HL-60/S4 (cell line): ENCODE data around the gene ATP6V1C2.

ENCODE experiments used
- in situ Hi-C: fragments of 300-500 bp; cut with MboI; formaldehyde crosslinking; loops from 2 replicates; pipeline ENCODE4 v1.14.3; 2022; ENCODE audit warnings: low sequenced_read_pairs

ATP6V1C2 gene

DNA sequence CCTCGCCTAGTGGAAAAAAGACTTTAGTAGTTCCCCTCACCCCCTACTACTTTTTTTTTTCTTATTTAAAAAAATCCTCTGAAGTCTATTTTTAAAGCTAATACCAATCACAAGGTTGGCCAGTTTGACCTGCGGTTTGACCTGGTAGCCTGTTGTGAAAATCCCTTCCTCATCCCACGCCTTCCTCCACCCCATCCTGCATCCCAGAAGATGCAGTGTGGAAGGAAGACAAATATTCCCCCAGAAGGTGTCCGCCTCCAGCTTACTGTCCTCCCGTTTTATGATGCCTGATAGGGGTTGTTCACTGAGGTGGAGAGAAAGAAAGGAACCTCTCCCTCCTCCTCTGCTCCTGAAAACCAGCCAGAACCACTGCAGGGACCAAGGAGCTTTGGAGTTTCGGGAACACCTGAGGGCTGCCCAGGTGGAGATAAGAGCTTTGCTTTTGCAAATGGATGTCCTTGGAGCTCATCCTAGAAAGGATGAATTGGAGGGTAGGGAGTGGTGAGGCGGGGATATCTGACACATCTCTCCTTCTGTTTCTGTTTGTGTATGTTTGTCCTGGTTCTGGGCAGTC lies 909 bp downstream of the ATP6V1C2 start:
- in situ Hi-C loops, result no loop called here

DNA sequence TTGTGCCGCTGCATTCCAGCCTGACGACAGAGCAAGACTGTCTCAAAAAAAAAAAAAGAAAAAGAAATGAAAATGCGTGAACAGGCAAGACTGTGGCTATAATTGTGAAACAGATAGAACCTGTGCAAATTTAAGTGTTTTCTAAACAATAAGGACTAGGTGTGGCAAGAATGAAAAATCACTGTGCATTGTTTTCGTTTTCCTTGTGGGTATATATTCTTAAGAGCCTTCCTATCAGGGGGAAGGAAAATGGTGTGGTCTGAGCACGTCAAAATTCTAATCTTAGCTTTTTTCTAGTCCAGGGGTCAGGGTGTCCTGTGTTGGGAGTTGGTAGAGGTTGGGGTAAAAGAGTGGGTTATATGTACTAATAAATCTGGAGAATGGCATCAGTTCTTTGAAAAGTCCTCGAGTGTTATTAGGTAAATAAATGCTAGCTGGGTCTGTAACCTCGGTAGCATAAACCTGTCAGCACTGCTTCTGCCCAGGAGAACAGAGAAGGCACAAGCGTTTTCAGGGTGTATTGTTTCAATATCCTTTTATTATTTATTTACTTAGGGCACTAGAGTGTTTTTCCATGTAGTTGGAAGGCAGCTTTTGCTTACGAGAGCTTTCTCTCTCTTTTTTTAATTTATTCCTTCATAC lies 11.6 kb downstream of the ATP6V1C2 start:
- in situ Hi-C loops, result no loop called here

DNA sequence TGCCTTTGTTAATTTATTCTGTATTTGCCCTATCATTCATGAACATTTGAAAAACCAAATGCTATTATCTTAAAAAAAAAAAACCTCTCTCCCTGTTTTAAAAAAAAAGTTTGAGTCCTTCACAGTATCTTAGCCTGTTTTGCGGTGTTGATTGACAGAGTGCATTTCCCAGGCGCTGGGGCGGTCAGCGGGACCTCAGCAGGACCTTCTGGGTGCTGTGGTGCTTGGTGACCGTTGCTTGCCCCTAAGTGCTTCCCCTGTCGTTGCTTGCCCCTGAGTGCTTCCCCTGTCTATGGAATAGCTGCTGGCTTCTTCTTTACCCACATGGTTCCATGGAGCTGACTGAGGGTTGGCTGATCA lies 12.1 kb downstream of the ATP6V1C2 start:
- in situ Hi-C loops, result no loop called here

DNA sequence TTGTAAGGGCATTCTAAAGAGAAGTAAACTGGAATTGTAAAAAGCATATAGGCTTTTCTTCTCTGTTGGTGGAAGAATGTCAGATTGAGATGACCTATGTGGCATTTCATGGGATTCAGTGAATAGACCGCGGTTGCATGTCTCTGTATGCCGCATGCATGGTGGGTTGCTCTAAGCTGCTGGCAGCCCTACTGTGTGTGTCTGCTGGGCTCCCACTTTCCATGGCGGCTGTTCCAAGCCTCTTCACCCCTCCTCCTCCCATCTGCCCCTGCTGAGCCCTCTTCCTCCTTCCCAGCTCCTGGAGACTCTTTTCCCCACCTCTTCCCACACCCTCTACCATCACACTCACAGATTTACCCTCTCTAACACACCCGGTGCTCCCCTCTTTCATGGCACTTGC lies 12.6 kb downstream of the ATP6V1C2 start:
- in situ Hi-C loops, result no loop called here

DNA sequence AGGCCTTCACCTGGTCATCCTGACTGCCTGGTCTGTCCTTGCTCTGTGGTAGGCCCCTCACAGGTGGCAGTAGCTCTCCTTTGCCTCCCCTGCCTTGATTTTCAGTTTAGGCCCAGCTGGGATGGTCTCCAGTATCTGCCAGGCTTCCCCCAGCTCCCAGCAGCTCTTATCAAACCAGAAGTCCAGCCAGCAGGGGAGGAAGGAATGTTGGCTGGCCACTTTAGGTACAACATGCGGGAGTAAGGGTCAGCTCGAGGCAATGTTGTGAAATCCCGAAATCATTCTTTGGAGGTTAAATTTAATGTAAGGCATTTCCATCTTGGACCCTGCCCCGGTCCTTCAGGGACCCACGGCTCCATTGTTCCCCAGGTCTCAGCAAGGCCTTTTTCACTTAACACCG lies 16.8 kb downstream of the ATP6V1C2 start:
- in situ Hi-C loops, result no loop called here

DNA sequence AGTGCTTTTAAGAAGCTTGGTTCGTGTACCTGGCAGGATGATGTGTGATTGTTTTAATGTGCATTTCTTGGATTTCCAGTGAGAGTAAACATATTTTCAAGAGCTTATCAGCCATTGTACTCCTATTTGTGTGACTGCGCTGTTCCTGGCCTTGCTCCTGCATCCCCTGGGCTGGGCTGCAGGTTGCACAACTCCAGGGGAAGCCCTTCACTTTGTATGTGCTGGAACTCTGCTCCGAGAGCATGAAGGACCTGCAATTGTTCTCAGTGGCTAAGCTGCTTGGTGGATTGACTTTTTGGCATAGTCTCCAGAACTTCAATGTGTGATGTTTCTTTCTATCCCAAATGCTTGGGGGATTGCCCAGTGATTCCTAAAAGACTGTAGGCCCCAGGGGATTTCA lies 18.8 kb downstream of the ATP6V1C2 start:
- in situ Hi-C loops, result no loop called here

DNA sequence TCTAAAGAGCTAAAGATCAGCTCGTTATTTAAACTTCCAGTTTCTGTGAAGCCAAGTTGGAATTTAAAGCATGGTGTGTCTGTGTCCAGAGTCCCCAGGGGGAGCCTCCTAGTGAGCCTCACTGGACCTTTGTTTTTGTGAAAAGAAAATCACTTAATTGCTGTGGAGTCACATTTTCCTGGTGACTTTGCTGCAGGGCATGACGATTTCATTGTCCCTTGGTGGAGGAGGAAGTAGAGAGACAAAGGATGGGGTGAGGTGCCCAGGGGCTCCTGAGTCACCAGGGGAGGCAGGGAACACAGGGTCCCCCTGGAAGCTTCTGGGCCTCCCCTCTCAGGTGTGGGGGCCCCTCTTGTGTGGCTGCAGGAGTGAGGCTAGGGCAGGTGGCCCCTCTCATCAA lies 19.7 kb downstream of the ATP6V1C2 start:
- in situ Hi-C loops, result no loop called here

DNA sequence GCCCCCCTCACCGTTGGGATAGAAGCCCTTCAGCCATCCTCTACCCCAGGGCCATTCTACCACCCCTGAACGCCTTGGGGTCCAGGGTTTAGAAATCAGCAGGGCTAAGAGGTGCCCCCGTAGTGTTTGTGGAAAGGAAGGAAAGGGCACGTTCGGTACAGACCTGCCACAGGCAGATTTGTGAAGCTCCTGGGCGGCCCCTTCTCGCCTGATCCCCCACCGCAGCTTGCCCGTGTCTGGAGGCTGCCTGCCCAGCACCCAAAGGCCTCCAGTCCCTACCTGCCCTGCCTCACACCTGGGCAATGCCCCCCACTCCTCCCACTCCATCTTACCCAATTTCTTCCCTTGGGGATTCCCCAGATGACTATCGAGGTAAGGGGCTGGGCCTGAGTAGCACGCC lies 21.2 kb downstream of the ATP6V1C2 start:
- in situ Hi-C loops, result no loop called here

DNA sequence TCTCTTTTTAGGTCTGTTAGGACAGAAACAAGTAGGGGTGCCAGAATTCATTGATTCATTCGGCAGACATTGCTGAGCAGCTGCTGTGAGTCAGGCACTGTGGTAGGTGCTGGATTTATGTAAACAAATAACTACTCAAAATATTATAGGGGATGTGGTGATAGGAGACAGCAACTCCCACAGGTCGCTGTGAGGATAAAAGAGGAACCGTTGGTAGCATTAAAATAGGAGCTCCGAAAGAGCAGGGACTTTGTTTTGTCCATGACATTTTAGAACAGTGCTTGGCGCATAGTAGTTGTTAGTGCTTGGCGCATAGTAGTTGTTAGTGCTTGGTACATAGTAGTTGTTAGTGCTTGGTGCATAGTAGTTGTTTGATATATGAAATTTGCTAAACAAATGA lies 29.2 kb downstream of the ATP6V1C2 start:
- in situ Hi-C loops, result no loop called here

DNA sequence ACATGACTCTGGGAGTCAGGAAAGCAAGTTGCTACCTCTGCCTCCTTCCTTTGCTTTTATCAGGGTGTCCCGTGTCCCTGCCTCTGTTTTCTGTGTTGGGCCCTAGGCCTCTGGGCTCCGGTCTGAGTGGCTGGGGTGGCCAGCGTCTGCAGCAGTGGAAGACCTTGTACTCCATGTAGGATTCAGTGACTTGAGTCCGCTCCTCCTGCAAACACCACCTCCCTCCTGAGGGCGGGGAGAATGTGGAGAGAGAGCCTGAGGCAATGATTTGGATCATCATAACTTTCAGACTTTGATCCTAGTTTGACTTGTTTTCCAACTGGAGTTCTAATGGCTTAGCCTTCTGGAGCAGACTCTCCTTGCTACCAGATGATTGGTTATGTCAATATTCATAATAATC lies 30.8 kb downstream of the ATP6V1C2 start:
- in situ Hi-C loops, result no loop called here

DNA sequence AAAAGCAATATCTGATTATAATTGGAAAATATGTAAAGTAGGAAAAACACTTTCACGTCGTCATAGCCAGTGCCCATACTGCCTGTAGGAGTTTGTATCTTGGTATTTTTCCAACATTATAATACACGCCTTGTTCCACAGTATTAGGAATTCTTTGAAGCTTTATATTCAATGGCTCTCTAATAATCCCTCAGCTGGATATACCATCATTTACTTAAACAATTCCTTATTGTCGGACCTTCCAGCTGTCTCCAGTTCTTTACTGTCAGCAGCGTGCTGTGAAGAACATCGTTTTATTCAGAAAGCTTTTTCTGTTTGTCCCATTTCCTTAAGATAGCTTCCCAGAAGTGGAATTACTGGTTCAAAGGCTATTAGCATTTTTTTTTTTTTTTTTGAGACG lies 31.7 kb downstream of the ATP6V1C2 start:
- in situ Hi-C loops, result no loop called here

DNA sequence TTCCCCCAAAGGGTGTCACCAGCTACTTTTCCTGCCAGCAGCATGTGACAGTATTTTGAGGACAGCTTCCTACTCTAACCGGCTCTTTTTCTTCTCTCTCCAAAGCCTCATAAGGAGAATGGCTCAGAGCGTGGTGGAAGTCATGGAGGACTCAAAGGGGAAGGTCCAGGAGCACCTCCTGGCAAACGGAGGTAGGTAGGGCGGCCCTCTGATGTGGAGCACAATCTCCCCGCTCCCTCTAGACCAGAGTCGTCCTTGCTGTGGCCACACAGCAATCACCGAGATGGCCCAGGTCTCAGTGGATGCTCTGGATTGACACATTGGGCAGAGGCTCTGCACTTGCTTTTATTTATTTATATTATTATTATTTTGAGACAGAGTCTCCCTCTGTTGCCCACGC lies 32.4 kb downstream of the ATP6V1C2 start:
- in situ Hi-C loops, result no loop called here

DNA sequence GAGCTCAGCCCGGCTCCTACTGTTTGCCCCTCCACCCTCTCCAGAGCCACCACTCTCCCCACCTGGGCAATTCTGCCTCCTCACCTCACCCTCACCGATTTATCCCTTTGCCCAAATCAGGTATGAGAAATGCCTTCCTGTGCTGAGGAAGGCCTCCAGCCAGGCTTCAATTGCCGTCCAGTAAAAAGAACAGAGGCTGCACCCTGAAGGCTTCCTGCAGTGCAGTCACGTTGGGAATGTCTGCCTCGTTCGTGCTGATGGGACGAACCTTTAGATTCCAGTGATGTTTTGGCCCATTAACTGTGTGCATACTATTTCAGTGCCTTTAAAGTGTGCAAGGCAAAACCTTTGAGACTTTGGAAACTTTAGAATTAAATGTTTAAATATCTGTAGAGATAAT lies 34.2 kb downstream of the ATP6V1C2 start:
- in situ Hi-C loops, result no loop called here

DNA sequence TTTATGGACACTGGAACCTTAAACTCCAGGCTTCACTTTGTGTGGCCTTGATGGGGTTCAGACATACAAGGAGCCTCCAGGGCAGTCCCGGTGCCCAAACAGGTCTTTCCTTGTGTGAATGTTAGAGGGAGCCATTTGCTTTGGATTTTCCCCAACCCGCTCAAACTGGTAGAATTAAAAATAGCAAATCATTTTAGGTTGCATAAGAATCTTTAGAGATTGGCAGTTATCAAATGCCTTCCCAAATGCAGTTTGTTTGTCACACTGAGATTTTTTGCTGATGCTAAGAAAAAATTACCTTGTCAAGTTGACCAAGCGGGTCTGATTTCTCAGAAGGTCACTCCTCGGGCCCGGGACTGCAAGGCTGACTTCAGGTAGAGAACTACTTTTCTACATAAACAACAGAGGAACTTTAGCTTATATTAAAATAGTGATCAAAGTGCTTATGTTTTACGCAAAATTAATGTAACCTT lies 36.4 kb downstream of the ATP6V1C2 start:
- in situ Hi-C loops, result no loop called here

DNA sequence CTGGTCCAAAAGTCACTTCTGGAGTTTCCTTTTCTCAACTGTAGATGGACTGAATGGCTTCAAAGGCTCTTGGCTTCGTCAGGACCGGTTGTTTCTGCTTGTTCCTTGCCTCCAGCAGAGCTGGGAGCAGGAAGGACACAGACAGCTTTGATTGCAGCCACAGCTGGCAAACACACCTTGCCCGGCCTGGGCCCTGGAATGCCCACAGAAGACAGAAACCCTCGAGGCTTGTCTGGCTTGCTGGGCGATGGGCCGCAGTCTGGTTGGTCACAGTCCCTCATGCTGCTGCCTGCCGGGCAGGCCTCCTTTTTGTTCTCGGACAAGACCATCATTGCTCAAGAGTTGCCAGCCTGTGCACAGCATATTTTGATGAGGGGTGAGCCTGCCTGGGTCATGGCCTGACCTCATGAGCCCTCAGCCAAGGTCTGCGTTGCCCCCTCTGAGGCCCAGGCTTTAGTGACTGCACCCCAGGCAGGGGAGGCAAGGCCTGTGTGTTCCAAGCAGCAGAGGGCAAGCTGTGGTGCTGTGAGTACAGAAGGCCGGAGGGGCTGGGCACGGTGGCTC lies 37.8 kb downstream of the ATP6V1C2 start:
- in situ Hi-C loops, result no loop called here

DNA sequence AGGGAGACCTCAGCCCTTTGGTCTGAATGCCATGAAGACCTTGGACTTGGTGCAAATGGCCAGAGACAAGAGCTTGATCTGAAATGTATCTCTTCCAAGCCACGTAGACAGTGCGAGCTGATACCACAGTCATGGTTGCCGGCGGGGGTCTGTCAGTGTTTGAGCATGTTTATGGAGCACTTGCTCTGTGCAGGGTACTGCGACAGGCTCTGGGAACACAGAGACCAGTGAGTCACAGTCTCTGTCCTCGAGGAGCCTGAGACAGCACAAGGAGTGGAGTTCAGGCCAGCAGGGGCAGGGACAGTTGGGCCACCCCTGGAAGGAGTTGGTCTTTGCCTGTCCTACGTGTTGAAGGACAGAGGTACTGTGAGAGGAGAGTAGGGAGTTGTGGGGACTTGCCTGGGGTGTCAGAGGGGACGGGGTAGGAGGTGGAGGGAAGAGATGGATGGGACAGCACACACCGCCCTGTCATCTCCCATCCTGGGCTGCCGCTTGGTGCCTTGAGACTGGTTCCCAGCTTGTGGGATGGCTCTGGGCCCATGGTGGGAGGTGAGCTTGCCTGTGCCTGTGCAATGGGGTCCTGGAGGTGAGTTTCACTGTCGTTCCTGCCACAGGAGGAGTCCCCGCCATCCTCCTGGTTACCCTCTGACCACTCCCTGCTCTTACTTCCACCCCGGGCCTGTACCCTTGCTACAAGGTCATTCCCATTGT lies 39.5 kb downstream of the ATP6V1C2 start:
- in situ Hi-C loops, result no loop called here

DNA sequence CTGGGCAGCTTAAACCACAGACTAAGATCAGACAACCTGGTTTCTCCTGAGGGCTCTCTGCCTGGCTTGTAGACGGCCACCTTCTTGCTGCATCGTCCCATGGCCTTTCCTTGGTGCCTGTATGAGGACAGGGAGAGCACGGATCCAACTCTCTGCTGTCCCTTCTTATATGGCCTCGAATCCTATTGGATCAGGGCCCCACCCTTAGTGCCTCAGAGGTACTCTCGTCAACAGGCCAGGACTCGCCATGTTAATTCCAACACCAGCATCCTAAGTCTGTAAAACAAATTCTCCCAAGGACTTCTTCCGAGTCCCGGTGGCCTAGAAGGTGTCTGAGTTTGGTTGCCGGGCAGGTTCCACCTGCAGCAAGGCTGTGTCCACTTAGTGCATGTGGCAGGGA lies 40.2 kb downstream of the ATP6V1C2 start:
- in situ Hi-C loops, result no loop called here

DNA sequence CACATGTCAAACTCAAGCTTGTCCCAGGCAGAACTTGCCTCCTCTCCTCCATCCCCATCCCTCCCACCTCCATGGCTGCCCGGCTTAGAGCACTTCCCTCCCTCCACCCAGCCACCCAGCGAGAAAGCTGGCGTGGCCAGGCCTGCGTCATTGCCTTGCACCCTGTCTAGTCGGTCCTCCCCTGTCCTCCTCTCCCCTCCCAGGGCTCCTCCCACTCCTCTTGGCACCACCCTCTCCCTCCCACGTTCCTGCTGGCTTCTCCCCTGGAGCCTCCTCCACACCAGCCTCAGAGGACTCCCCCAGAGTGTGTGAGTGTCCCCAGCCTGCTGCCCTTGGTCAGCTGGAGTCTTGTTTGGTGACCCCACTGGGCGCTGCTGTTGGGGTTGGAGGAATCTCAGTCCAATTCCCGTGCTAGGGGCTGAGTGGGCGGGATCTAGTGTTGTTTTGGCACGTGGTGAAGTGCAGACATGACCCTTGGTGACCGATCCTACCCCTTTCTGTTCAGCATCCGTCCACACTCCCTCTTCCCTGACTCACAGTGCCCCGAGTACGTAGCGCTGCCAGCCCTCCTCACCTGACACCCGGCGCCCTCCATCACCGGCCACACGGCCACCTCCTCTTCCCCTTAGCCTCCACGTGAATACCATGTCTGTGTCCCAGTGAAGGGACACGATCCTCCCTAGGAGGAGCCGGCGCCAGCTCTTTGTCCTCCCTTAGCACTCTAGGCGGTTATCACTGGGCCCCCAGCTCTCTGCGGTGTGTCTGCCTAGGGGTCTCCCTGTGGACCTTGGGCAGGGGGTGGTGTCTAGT lies 41.4 kb downstream of the ATP6V1C2 start:
- in situ Hi-C loops, result no loop called here

DNA sequence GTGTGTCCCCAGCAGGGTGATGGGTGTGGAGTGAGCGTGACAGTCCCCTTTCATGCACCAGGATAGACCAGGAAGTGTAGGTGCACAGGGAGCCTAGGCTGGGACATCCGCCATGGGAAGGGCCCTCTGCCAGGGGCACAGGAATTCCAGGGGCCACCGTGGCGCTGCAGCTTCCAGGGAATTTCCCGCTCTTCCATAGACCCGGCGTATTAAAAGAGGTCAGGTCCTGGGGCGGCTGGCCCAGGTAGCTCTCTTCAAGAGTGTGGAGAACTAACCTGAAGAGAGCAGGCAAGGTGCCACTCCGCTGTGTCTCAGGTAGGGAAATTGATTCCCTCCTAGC lies 42.0 kb downstream of the ATP6V1C2 start:
- in situ Hi-C loops, result no loop called here

DNA sequence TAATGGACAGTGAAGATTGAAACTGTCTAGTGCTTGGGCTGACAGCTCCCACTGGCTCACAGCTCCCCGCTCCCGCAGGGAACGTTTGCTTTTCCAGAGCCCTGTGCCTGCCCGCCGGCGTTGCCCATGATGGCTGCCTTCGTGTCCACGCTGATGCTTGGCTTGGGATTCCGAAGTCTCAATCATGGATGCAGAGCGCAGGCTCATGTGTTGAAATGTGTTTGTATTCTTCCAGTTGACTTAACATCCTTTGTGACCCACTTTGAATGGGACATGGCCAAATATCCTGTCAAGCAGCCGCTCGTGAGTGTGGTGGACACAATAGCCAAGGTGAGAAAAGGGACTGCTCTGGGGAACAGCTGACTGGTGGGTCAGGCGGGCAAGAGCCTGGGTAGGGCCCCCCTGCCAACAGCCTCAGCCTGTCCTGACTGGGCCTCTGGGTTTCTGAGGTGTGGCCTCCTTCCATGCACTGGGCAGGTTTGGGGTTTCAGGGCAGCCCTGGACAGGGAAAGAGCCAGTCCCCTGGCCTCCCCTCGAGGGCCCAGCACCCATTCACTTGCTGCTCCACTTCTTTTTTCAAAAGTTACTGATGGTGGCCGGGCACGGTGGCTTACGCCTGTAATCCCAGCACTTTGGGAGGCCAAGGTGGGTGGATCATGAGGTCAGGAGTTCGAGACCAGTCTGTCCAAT lies 42.8 kb downstream of the ATP6V1C2 start:
- in situ Hi-C loops, result no loop called here

DNA sequence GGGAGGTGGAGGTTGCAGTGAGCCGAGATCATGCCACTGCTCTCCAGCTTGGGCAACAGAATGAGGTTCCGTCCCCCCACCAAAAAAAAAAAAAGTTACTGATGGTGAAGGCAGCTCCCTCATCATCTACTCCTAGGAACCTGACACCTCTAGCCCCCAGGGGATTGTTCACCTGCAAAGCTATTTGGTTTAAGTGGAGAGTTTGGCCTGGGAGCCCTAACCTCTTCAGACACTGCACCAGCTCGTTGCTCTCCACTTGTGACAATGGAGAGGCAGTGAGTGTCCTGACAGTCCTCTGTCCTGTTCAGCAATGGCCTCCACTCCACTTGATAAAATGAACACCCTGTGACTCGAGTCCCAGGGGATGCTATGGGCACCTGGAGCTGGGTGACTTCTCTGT lies 43.5 kb downstream of the ATP6V1C2 start:
- in situ Hi-C loops, result no loop called here
